HG03045 (cell line): ENCODE results near the gene DCAF4L1.

Source experiments
- ATAC-seq: cut with Tn5 transposase; IDR thresholded peaks from one replicate; pipeline ENCODE4 v1.9.1; 2021; ENCODE audit warnings: mild to moderate bottlenecking, moderate library complexity; ENCODE audit not compliant: unreplicated experiment

DCAF4L1 gene

DNA sequence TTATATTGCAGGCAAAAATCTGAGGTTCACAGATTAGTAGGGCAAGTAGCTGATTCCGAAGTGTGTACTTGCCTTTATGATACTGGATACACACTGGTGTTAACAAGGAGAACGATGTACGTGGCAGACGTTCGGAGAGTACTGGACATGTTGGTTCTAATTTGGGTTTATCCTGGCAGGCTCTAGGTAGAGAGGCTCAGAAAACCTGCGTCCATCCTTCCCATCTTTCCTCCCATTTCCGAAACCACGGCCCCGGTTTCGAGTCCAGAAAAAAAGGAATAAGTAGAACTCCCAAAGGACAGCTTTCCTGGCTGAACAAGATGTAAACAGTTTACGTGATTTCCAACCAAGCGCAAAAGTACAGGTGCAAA, 8.4 kb downstream of the DCAF4L1 start:
- peak; percentile 15 for ATAC-seq

DNA sequence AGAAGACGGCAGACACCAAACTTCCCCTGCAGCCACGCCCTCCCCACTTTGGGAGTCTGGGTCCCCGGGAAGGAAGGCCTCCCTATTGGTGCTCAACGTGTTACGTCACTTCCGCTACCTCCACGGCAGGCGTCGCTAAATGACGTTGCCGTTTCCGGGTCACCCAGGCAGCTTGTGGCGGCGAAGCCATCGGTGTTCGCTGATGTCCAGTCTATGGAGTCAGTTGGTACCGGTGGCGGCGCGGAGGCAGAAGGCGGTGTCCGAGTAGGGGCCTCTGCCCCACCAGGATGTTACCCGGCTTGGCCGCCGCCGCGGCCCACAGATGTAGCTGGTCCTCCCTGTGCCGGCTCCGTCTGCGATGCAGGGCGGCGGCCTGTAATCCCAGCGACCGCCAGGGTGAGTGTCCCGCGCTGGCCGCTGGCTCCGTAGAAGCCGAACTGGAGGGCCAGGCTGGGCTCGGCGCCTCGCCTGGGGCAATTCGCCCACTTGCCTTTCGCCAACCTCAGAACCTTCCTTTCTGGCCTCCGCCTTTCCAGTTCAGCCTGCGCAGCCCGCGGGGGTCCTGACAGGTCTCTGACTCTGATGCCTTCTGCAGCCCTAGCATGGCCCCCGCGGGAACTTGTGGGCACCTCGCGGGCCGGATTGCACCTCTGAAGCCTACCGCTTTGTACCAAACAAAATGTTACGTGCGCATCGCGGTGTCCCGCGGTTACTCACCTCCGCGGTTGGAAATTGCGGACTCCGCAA, 9.0 kb downstream of the DCAF4L1 start, which contains the start of gene SLC30A9:
Gene SLC30A9, plus strand, starts transcription at position 166 of the 747 bp plus-strand sequence. Its CDS starts 122 bp downstream, at position 288.
- peak; percentile 99 for ATAC-seq

DNA sequence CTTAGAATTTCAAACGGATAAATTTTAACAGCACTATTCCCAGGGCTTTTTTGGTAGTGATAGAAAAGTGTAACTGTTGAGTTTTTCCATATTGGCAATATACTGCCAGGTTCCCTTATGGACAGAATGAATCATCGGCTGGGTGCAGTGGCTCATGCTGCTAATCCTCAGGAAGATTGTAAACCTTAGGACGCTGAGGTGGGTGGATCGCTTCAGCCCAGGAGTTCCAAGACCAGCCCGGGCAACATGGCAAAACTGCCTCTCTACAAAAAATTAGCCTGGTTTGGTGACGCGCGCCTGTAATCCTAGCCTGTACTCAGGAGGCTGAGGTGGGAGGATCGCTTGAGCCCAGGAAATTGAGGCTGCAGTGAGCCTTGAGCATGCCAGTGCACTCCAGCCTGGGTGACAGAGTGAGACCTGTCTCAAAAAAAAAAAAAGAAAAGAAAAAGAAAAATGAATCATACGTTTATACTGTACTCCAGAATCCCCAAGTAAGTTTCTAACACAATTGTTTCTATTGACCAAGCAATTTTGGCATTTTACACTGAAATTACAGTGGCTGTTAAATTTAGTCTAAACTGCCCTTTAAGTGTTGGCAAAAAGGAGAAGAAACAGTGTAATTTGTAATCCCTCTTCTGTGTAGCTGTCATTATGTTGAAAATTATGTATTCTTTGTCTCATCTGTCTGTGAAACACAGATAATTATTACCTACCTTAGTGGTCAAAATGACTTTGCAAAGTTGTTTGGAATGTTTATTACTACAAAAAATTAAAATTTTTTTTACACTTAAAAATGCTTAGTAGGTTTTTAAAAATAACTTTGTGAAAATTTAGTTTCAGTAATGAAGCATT, 10.6 kb downstream of the DCAF4L1 start:
- ATAC-seq = no peak

DNA sequence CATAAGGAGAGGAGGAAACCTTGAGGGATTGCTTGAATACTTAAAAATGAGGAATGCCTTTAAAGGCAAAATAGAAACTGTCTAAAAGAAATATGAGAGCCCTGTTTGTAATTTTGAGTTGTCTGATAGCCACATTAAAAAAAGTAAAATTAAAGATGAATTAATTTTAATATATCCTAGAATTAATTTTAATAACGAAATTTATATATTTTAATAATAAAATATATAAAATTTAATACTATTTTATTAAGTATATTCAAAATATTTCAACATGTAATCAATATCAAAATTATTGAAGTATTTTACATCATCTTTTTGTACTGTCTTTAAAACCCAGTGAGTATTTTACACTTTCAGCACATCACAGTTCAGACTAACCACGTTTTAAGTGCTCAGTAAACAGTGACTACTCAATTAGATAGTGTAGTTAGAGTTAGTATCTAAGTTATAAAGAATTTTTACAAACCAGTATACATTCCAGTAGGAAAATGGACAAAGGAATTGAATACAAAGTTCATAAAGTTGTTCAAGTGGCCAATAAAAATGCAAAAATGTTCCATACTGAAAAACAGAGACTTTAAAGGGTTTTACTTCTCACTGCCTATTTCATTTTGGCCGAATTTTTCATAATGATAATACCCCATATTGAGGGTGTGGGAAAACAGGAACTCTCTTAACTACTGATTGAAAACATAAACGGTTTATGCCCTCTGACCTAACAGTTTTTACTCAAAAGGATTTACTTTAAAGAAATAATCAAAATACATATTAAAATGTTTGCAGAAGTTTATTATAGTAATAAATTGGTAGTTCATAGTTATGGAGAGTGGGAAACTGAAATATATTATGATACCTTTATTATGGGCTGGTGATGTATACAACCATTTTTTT, 11.7 kb downstream of the DCAF4L1 start:
- no peak for ATAC-seq

DNA sequence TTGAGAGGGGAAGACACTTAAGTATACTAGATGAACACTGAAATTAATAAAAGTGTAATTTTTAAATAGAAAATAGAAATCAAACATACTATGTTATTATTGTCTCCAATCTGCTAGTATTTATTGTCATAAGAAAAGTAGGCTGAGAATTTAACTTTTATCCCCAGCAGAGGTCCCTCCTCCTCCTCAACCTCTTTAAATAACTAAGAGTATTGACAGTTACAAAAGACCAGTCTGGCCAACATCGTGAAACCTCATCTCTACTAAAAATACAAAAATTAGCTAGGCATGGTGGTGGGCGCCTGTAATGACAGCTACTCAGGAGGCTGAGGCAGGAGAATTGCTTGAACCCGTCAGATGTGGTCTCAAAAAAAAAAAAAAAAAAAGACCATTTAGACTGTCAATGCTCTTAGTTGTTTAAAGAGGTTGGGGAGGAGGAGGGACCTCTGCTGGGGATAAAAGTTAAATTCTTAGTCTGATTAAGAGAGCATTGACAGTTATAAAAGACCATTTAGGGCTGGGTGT, 13.0 kb downstream of the DCAF4L1 start:
- no peak for ATAC-seq

DNA sequence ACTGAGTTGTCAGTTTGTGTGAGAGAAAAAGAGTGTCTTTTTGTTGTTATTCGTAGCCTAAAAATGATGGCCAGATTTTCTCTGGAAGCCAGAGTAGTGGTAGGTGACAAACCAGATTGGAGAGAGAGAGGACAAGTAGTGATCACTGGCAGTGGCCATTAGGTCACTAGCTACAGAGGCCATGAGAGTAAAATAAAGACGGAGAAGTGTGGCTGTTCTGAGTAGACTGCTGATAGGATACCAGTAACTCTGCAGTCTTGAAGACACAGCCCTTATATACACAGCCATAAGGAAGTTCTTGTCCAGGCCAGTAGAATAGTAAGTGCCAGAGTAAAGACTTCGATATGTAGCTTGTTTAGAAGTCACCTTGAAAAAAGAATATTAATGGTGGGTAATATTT, 16.5 kb downstream of the DCAF4L1 start:
- ATAC-seq = no peak

DNA sequence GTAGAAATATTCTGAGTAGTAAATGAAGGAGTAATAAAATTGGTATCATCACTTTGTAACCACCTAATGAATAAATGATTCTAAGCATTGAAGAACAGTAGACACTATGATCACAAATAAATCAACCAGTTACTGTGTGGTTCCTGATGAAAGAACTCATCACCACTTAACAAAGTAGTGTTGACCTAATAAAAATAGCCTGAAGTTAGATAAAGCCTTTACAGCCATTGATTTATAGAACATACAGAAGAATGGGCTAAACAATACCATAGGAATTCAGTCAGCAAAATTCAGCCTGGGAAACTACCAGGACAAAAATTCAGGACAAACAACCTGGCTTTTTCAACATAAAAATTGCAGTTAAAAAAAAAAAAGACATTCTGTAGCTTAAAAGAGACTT, 17.8 kb downstream of the DCAF4L1 start:
- no peak for ATAC-seq

DNA sequence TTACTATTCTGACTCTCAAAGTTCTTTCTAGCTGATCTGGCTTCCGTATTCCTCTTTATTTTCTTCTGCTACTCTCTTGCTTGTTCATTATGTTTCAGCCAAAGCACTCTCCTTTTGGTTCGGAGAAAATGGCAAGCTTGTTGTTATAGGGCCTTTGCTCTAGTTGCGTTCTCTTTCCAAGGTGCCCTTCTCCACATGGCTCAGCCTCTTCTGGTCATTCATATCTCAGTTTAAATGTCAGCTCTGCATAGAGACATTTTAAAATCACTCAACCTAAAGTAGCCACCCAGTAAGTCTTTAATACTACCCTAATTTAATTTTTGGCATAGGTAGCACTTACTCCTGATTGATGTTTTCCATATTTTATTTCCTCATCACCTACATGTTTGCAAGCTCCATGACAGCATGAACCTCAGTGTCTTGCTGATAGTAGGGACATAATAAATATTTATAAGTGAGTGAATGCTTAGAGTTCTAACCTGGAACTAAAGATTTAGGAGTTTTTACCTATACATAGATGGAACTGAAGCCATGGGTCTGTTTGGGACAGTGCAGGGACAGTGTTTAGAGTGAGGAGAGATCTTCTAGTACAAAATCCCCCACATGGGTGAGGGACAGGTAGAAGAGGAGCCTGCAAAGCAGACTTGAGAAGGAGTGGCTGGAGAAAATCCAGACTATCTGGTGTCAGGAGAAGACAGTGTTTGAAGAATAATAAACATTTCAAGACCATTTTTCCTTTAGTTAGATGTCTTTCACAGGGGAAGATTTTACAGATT, 26.6 kb downstream of the DCAF4L1 start:
- ATAC-seq = no peak

DNA sequence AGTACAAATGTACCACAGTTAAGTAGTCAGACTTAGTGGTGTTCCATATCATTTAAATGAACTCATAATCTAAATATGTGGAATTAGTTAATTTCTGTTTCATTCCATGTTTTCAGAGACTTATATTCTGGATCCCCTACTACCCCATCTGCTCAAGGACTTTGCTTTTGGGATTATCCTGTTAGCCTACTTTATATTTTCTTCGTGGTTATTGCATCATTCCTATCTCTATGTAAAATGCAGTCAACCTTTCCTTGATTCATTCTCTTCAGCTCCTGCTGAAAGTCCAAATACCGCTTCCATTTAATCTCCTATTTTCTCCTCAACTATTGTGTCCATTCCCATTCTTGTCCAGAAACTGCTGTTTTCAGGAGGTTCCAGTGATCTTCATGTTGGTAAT, 33.9 kb downstream of the DCAF4L1 start:
- ATAC-seq = no peak

DNA sequence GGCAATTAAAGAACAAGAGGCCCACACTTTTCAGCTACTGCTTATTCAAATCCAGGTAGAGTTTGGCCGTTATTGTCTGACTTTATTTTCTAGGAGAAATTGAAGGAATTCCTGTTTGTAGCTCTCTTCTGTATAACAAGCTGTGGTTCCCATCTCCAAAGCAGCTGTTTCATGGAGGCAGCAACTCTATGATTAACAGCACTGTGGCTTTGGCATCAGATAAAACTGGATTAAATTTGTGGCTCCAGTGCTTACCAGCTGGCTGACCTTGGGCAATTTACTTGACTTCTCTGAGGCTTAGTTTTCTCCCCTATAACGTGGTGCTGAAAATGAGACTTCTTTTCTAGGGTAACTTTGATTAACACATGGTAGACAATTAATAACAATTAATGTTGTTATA, 36.9 kb downstream of the DCAF4L1 start:
- no peak for ATAC-seq
